Measurements from ENCODE around the gene BMPR1A.

Gene BMPR1A

GRCh38 chr10:86802473-86803108 is 46.2 kb downstream of the BMPR1A start:
- DNase-seq (ENCODE audit: low spot score): no peak

- no peak for DNase-seq (ENCODE audit: low spot score)
These were observed 46.7 kb downstream of the BMPR1A start for GRCh38 chr10:86803156-86803555.

GRCh38 chr10:86804805-86805204 is 48.4 kb downstream of the BMPR1A start:
- no peak for DNase-seq (ENCODE audit: low spot score)

- DNase-seq (ENCODE audit: low spot score): no peak
These were observed 56.7 kb downstream of the BMPR1A start for GRCh38 chr10:86813101-86813500.

GRCh38 chr10:86813982-86814381 is 57.6 kb downstream of the BMPR1A start:
- DNase-seq (ENCODE audit: low spot score): no peak

- no peak for DNase-seq (ENCODE audit: low spot score)
These were observed 58.7 kb downstream of the BMPR1A start for GRCh38 chr10:86815035-86815617.

- no peak for DNase-seq (ENCODE audit: low spot score)
These were observed 59.2 kb downstream of the BMPR1A start for GRCh38 chr10:86815640-86816039.

- no peak for DNase-seq (ENCODE audit: low spot score)
These were observed 60.8 kb downstream of the BMPR1A start for GRCh38 chr10:86817246-86817645.

- DNase-seq (ENCODE audit: low spot score): no peak
These were observed 63.1 kb downstream of the BMPR1A start for GRCh38 chr10:86819567-86819966.

GRCh38 chr10:86820509-86820908 is 64.1 kb downstream of the BMPR1A start:
- DNase-seq (ENCODE audit: low spot score): no peak

GRCh38 chr10:86821388-86821999 is 65.1 kb downstream of the BMPR1A start:
- no peak for DNase-seq (ENCODE audit: low spot score)

- DNase-seq (ENCODE audit: low spot score): no peak
These were observed 67.1 kb downstream of the BMPR1A start for GRCh38 chr10:86823565-86823964.

- no peak for DNase-seq (ENCODE audit: low spot score)
These were observed 67.7 kb downstream of the BMPR1A start for GRCh38 chr10:86824151-86824550.

GRCh38 chr10:86825366-86825765 is 68.9 kb downstream of the BMPR1A start:
- DNase-seq (ENCODE audit: low spot score): no peak

GRCh38 chr10:86827639-86828038 is 71.2 kb downstream of the BMPR1A start:
- no peak for DNase-seq (ENCODE audit: low spot score)

GRCh38 chr10:86828145-86828544 is 71.7 kb downstream of the BMPR1A start:
- no peak for DNase-seq (ENCODE audit: low spot score)

- DNase-seq (ENCODE audit: low spot score): no peak
These were observed 73.1 kb downstream of the BMPR1A start for GRCh38 chr10:86829472-86829871.

- DNase-seq (ENCODE audit: low spot score): no peak
These were observed 73.7 kb downstream of the BMPR1A start for GRCh38 chr10:86830043-86830591.

- DNase-seq (ENCODE audit: low spot score): no peak
These were observed 77.5 kb downstream of the BMPR1A start for GRCh38 chr10:86833969-86834368.

- DNase-seq (ENCODE audit: low spot score): no peak
These were observed 79.6 kb downstream of the BMPR1A start for GRCh38 chr10:86836044-86836443.

- no peak for DNase-seq (ENCODE audit: low spot score)
These were observed 81.2 kb downstream of the BMPR1A start for GRCh38 chr10:86837663-86838062.

- no peak for DNase-seq (ENCODE audit: low spot score)
These were observed 84.1 kb downstream of the BMPR1A start for GRCh38 chr10:86840498-86840897.

- no peak for DNase-seq (ENCODE audit: low spot score)
These were observed 89.7 kb downstream of the BMPR1A start for GRCh38 chr10:86846088-86846487.

All from kidney capillary endothelial cell (primary cell).